ENCODE measurements around the gene CD8A.

Gene CD8A

GRCh38 chr2:86821842-86822241 lies 31.1 kb upstream of the CD8A start:
- no peaks in the 10 kb centered on the region for H3K36me3 Mint-ChIP-seq (ENCODE audit: low read depth)
- peaks cover 83% of the 10 kb centered on the region for H3K4me1 Mint-ChIP-seq (ENCODE audit: low read depth)
- H3K4me3 Mint-ChIP-seq, result peak overlapping the region; percentile 70
- no peak for DNase-seq
- peak overlapping the region; percentile 79 for H3K27ac Mint-ChIP-seq
- peaks cover 5% of the 10 kb centered on the region for H3K9me3 Mint-ChIP-seq
- peaks cover 4% of the 10 kb centered on the region for H3K27me3 Mint-ChIP-seq

GRCh38 chr2:86821306-86821705 lies 30.6 kb upstream of the CD8A start:
- H3K27me3 Mint-ChIP-seq, result peaks cover 3% of the 10 kb centered on the region
- no peaks in the 10 kb centered on the region for H3K36me3 Mint-ChIP-seq (ENCODE audit: low read depth)
- peaks cover 5% of the 10 kb centered on the region for H3K9me3 Mint-ChIP-seq
- H3K27ac Mint-ChIP-seq, result peak overlapping the region; percentile 79
- H3K4me3 Mint-ChIP-seq, result peak overlapping the region; percentile 70
- no peak for DNase-seq
- peaks cover 83% of the 10 kb centered on the region for H3K4me1 Mint-ChIP-seq (ENCODE audit: low read depth)

GRCh38 chr2:86818957-86819356 lies 28.2 kb upstream of the CD8A start:
- DNase-seq, result no peak
- H3K9me3 Mint-ChIP-seq, result peaks cover 5% of the 10 kb centered on the region
- H3K4me3 Mint-ChIP-seq, result no peak overlapping the region
- no peak overlapping the region for H3K27ac Mint-ChIP-seq
- H3K27me3 Mint-ChIP-seq, result no peaks in the 10 kb centered on the region
- H3K36me3 Mint-ChIP-seq (ENCODE audit: low read depth), result peaks cover 4% of the 10 kb centered on the region
- H3K4me1 Mint-ChIP-seq (ENCODE audit: low read depth), result peaks cover 72% of the 10 kb centered on the region

- H3K9me3 Mint-ChIP-seq, result peaks cover 5% of the 10 kb centered on the region
- peaks cover 4% of the 10 kb centered on the region for H3K36me3 Mint-ChIP-seq (ENCODE audit: low read depth)
- no peak for DNase-seq
- H3K4me1 Mint-ChIP-seq (ENCODE audit: low read depth), result peaks cover 69% of the 10 kb centered on the region
- no peaks in the 10 kb centered on the region for H3K27me3 Mint-ChIP-seq
- no peak overlapping the region for H3K4me3 Mint-ChIP-seq
- no peak overlapping the region for H3K27ac Mint-ChIP-seq
Observed at GRCh38 chr2:86818114-86818801, 27.5 kb upstream of the CD8A start.

- no peak for DNase-seq
- H3K27ac Mint-ChIP-seq, result peak overlapping the region; percentile 75
- H3K4me3 Mint-ChIP-seq, result no peak overlapping the region
- H3K27me3 Mint-ChIP-seq, result peaks cover 9% of the 10 kb centered on the region
- peaks cover 65% of the 10 kb centered on the region for H3K4me1 Mint-ChIP-seq (ENCODE audit: low read depth)
- H3K9me3 Mint-ChIP-seq, result no peaks in the 10 kb centered on the region
- H3K36me3 Mint-ChIP-seq (ENCODE audit: low read depth), result peaks cover 4% of the 10 kb centered on the region
Observed at GRCh38 chr2:86815611-86816010, 24.9 kb upstream of the CD8A start.

- Mint-ChIP-seq H3K4me3 (peak overlapping the region; percentile 82), H3K27ac (peak overlapping the region; percentile 81), H3K4me1 (ENCODE audit: low read depth) (peaks cover 63% of the 10 kb centered on the region), H3K36me3 (ENCODE audit: low read depth) (no peaks in the 10 kb centered on the region), H3K27me3 (peaks cover 40% of the 10 kb centered on the region), H3K9me3 (no peaks in the 10 kb centered on the region)
- DNase-seq, result peak; percentile 64
Observed at GRCh38 chr2:86809481-86810121, 18.9 kb upstream of the CD8A start.

GRCh38 chr2:86808315-86809161 lies 17.8 kb upstream of the CD8A start:
- Mint-ChIP-seq H3K36me3 (ENCODE audit: low read depth) (no peaks in the 10 kb centered on the region), H3K27ac (peak overlapping the region; percentile 92), H3K4me1 (ENCODE audit: low read depth) (peaks cover 60% of the 10 kb centered on the region), H3K27me3 (peaks cover 40% of the 10 kb centered on the region), H3K9me3 (no peaks in the 10 kb centered on the region), H3K4me3 (peak overlapping the region; percentile 82)
- DNase-seq, result peak; percentile 98

GRCh38 chr2:86807468-86808275 lies 17.0 kb upstream of the CD8A start:
- H3K36me3 Mint-ChIP-seq (ENCODE audit: low read depth), result no peaks in the 10 kb centered on the region
- H3K27me3 Mint-ChIP-seq, result peaks cover 40% of the 10 kb centered on the region
- peak overlapping the region; percentile 92 for H3K27ac Mint-ChIP-seq
- H3K9me3 Mint-ChIP-seq, result no peaks in the 10 kb centered on the region
- H3K4me3 Mint-ChIP-seq, result peak overlapping the region; percentile 82
- peaks cover 56% of the 10 kb centered on the region for H3K4me1 Mint-ChIP-seq (ENCODE audit: low read depth)
- DNase-seq, result peak; percentile 74

- H3K27ac Mint-ChIP-seq, result peak overlapping the region; percentile 92
- peaks cover 50% of the 10 kb centered on the region for H3K4me1 Mint-ChIP-seq (ENCODE audit: low read depth)
Observed at GRCh38 chr2:86807133-86807467, 16.4 kb upstream of the CD8A start.

GRCh38 chr2:86806059-86806857 lies 15.5 kb upstream of the CD8A start:
- Mint-ChIP-seq H3K4me3 (peak overlapping the region; percentile 82), H3K27ac (peak overlapping the region; percentile 82), H3K27me3 (peaks cover 32% of the 10 kb centered on the region), H3K36me3 (ENCODE audit: low read depth) (no peaks in the 10 kb centered on the region), H3K9me3 (no peaks in the 10 kb centered on the region), H3K4me1 (ENCODE audit: low read depth) (peaks cover 42% of the 10 kb centered on the region)
- DNase-seq, result no peak

More at GRCh38 chr2:86807133-86807467, 16.4 kb upstream of the CD8A start:
- Mint-ChIP-seq H3K27me3 (peaks cover 40% of the 10 kb centered on the region), H3K4me3 (peak overlapping the region; percentile 82), H3K36me3 (ENCODE audit: low read depth) (no peaks in the 10 kb centered on the region), H3K9me3 (no peaks in the 10 kb centered on the region)
- no peak for DNase-seq

- no peak for DNase-seq
- Mint-ChIP-seq H3K27ac (no peak overlapping the region), H3K36me3 (ENCODE audit: low read depth) (peaks cover 14% of the 10 kb centered on the region), H3K4me1 (ENCODE audit: low read depth) (peaks cover 10% of the 10 kb centered on the region), H3K27me3 (peaks cover 4% of the 10 kb centered on the region), H3K9me3 (peaks cover 14% of the 10 kb centered on the region), H3K4me3 (no peak overlapping the region)
Observed at GRCh38 chr2:86800856-86801567, 10.3 kb upstream of the CD8A start.

- peaks cover 24% of the 10 kb centered on the region for H3K9me3 Mint-ChIP-seq
- H3K27me3 Mint-ChIP-seq, result peaks cover 52% of the 10 kb centered on the region
- no peak overlapping the region for H3K4me3 Mint-ChIP-seq
- peaks cover 27% of the 10 kb centered on the region for H3K36me3 Mint-ChIP-seq (ENCODE audit: low read depth)
- peak overlapping the region; percentile 23 for H3K27ac Mint-ChIP-seq
- DNase-seq, result no peak
- H3K4me1 Mint-ChIP-seq (ENCODE audit: low read depth), result peaks cover 43% of the 10 kb centered on the region
Observed at GRCh38 chr2:86794861-86795260, 4.1 kb upstream of the CD8A start.

- Mint-ChIP-seq H3K27ac (peak overlapping the region; percentile 34), H3K9me3 (peaks cover 24% of the 10 kb centered on the region), H3K4me1 (ENCODE audit: low read depth) (peaks cover 44% of the 10 kb centered on the region), H3K4me3 (peak overlapping the region; percentile 8), H3K27me3 (peaks cover 58% of the 10 kb centered on the region), H3K36me3 (ENCODE audit: low read depth) (peaks cover 32% of the 10 kb centered on the region)
- no peak for DNase-seq
Observed at GRCh38 chr2:86793752-86794151, 3.0 kb upstream of the CD8A start.

Measured in activated T-cell treated with anti-CD3 and anti-CD28 coated beads, Interleukin-2, amount 50 U/mL, for 24 hours (primary cell).